Measurements from ENCODE around the gene KCNJ16. TPM values are rescaled to one million over a fixed set of nuclear protein-coding genes. Genes with fewer than 3 reads are reported as not detected.

KCNJ16 gene
- total and polyA plus RNA-seq, 4 experiments from 2014 or later, result not detected

DNA sequence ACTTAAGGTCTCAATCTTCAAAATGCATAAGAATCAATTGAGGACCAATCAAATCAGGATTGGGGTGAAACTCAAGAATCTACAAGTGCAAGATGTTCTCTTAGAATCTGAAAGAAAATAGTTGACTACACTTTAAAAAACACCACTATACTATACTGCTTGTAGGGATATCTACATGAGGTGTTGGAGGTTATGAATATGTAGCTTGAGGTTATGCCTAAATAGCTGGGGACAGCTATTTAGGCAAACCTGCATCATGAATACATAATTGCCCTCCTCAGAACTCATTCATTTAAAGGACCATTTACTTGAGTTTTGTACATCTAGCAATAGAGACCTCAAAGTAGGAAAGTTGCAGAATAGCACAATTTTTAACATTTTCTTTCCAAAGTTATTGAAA, 40.1 kb downstream of the KCNJ16 start:
- ChIA-PET POLR2A (ENCODE audit: partially characterized antibody) (no interaction called here), CTCF (ENCODE audit: partially characterized antibody) (interaction anchor here (0.9 kb wide), 1 partner anchor 9 kb away, joined by 3 read pairs; no protein-coding TSS in a partner anchor)
- Mint-ChIP-seq H3K9me3 (peaks cover 0 to 9% (median 5%) of the 10 kb centered on the region in 8 donors), H3K4me1 (no peaks in the 10 kb centered on the region), H3K27me3 (peaks cover 6 to 11% of the 10 kb centered on the region in 2 donors), H3K4me3 (no peak overlapping the region), H3K36me3 (no peaks in the 10 kb centered on the region), H3K27ac (no peak overlapping the region)
- Histone ChIP-seq H3K9me3 (ENCODE audit: control insufficient read depth in 1 of 2, low read length in 2 of 2) (no peaks in the 10 kb centered on the region), H3K4me1 (ENCODE audit: insufficient read depth, low read length) (no peaks in the 10 kb centered on the region), H3K27me3 (ENCODE audit: insufficient read depth, low read length) (no peaks in the 10 kb centered on the region), H3K36me3 (ENCODE audit: insufficient read depth, low read length) (no peaks in the 10 kb centered on the region), H3K27ac (ENCODE audit: low read depth, low read length) (no peak overlapping the region), H3K4me3 (ENCODE audit: low read length in 2 of 2) (no peak overlapping the region)
- no peak for DNase-seq
- intact Hi-C loops (cut with micrococcal nuclease), result no loop called here

DNA sequence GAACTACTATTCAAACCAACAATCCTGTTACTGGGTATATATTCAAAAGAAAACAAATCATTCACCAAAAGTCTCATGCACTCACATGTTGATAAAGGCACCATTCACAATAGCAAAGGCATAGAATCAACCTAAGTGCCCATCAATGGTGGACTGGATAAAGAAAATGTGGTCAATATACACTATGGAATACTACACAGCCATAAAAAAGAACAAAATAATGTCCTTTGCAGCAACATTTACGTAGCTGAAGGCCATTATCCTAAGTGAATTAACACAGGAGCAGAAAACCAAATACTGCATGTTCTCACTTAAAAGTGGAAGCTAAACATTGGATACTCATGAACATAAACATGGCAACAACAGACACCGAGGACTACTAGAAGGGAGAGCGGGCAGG, 41.9 kb downstream of the KCNJ16 start:
- H3K4me1 Mint-ChIP-seq, result no peaks in the 10 kb centered on the region
- CTCF ChIA-PET (ENCODE audit: partially characterized antibody), result no interaction called here
- Histone ChIP-seq H3K36me3 (ENCODE audit: insufficient read depth, low read length) (no peaks in the 10 kb centered on the region), H3K27ac (ENCODE audit: low read depth, low read length) (no peak overlapping the region), H3K4me1 (ENCODE audit: insufficient read depth, low read length) (no peaks in the 10 kb centered on the region), H3K4me3 (ENCODE audit: low read length in 2 of 2) (no peak overlapping the region), H3K27me3 (ENCODE audit: insufficient read depth, low read length) (no peaks in the 10 kb centered on the region), H3K9me3 (ENCODE audit: control insufficient read depth in 1 of 2, low read length in 2 of 2) (no peaks in the 10 kb centered on the region)
- peaks cover 6 to 7% of the 10 kb centered on the region in 2 donors for H3K27me3 Mint-ChIP-seq
- intact Hi-C loops (cut with micrococcal nuclease), result no loop called here
- no peak overlapping the region for H3K27ac Mint-ChIP-seq
- POLR2A ChIA-PET (ENCODE audit: partially characterized antibody), result no interaction called here
- no peak overlapping the region for H3K4me3 Mint-ChIP-seq
- no peaks in the 10 kb centered on the region for H3K36me3 Mint-ChIP-seq
- DNase-seq, result no peak
- peaks cover 0 to 9% (median 4%) of the 10 kb centered on the region in 8 donors for H3K9me3 Mint-ChIP-seq

DNA sequence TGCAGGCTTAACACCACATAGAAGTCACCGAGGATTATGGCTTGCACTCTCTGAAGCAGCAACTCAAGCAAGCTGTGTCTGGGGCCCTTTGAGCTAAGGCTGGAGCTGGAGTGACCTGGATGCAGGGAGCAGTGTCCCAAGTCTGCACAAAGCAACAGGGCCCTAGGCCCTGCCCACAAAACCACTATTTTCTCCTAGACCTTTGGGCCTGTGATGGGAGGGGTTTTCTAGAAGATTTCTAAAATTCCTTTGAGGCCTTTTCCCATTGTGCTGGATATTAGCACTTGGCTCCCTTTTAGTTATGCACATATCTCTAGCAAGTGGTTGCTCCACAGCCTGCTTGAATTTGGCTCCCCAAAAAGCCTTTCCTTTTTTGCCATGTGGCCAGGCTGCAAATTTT, 44.5 kb downstream of the KCNJ16 start:
- Mint-ChIP-seq H3K27ac (no peak overlapping the region), H3K9me3 (peaks cover 0 to 9% (median 4%) of the 10 kb centered on the region in 8 donors), H3K4me1 (no peaks in the 10 kb centered on the region), H3K4me3 (no peak overlapping the region), H3K27me3 (peaks cover 3 to 6% of the 10 kb centered on the region in 2 donors), H3K36me3 (no peaks in the 10 kb centered on the region)
- H3K27me3 ChIP-seq (ENCODE audit: insufficient read depth, low read length), result no peaks in the 10 kb centered on the region
- H3K4me3 ChIP-seq (ENCODE audit: low read length in 2 of 2), result no peak overlapping the region
- H3K4me1 ChIP-seq (ENCODE audit: insufficient read depth, low read length), result no peaks in the 10 kb centered on the region
- ChIA-PET CTCF (ENCODE audit: partially characterized antibody) (no interaction called here), POLR2A (ENCODE audit: partially characterized antibody) (no interaction called here)
- no peak for DNase-seq
- no peaks in the 10 kb centered on the region for H3K9me3 ChIP-seq (ENCODE audit: control insufficient read depth in 1 of 2, low read length in 2 of 2)
- intact Hi-C loops (cut with micrococcal nuclease), result no loop called here
- no peaks in the 10 kb centered on the region for H3K36me3 ChIP-seq (ENCODE audit: insufficient read depth, low read length)
- no peak overlapping the region for H3K27ac ChIP-seq (ENCODE audit: low read depth, low read length)

DNA sequence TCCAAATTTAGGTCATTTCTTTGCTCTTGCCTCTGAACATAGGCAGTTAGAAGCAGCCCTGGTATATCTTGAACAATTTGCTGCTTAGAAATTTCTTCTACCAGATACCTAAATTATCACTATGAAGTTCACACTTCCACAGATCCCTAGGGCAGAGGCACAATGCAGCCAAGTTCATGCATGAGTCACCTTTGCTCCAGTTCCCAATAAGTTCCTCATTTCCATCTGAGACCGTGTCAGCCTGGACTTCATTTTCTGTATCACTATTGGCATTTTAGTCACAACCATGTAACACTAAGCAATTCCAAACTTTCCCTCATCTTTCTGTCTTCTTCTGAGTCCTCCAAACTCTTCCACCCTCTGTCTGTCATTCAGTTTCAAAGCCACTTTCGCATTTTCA, 45.0 kb downstream of the KCNJ16 start:
- no peaks in the 10 kb centered on the region for H3K9me3 ChIP-seq (ENCODE audit: control insufficient read depth in 1 of 2, low read length in 2 of 2)
- H3K27me3 Mint-ChIP-seq, result peaks cover 0 to 6% of the 10 kb centered on the region in 2 donors
- no peaks in the 10 kb centered on the region for H3K36me3 Mint-ChIP-seq
- POLR2A ChIA-PET (ENCODE audit: partially characterized antibody), result no interaction called here
- no peak overlapping the region for H3K27ac ChIP-seq (ENCODE audit: low read depth, low read length)
- H3K36me3 ChIP-seq (ENCODE audit: insufficient read depth, low read length), result no peaks in the 10 kb centered on the region
- CTCF ChIA-PET (ENCODE audit: partially characterized antibody), result no interaction called here
- peaks cover 0 to 9% (median 4%) of the 10 kb centered on the region in 8 donors for H3K9me3 Mint-ChIP-seq
- no peaks in the 10 kb centered on the region for H3K27me3 ChIP-seq (ENCODE audit: insufficient read depth, low read length)
- H3K4me1 ChIP-seq (ENCODE audit: insufficient read depth, low read length), result no peaks in the 10 kb centered on the region
- H3K27ac Mint-ChIP-seq, result no peak overlapping the region
- H3K4me1 Mint-ChIP-seq, result no peaks in the 10 kb centered on the region
- H3K4me3 Mint-ChIP-seq, result no peak overlapping the region
- H3K4me3 ChIP-seq (ENCODE audit: low read length in 2 of 2), result no peak overlapping the region
- DNase-seq, result no peak
- intact Hi-C loops (cut with micrococcal nuclease), result no loop called here

DNA sequence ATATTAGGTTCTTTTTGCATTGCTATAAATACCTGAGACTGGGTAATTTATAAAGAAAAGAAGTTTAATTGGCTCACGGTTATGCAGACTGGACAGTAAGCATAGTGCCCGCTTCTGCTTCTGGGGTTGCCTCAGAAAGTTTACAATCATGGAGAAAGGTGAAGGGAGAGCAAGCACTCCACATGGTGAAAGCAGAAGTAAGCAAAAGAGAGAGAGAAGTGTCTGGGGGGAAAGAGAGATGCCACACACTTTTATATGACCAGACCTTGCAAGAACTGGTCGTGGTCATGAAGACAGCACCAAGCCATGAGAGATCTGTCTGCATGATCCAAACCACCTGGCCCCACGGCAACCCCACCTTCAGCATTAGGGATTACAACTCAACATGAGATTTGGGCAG, 45.4 kb downstream of the KCNJ16 start:
- Mint-ChIP-seq H3K4me3 (no peak overlapping the region), H3K9me3 (peaks cover 0 to 9% (median 4%) of the 10 kb centered on the region in 8 donors)

DNA sequence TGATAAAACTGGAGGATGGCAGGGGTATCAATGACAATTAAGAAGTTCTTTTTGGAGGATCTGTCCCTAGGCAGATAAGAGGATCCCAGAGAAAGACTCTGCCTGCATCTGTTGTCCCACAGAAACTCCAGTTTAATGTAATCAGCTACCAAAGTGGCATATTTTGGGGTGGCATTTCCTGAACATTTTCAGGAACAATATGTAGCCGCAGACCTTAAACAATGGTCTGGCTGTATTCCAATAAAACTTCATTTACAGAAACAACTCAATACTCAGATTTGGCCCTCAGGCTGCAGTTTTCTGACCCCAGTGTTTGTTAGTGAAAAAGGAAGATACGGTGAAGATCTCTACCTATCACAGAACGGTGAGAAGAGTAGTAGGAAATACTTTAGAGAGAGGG, 46.1 kb downstream of the KCNJ16 start:
- Histone ChIP-seq H3K4me3 (ENCODE audit: low read length in 2 of 2) (no peak overlapping the region), H3K27ac (ENCODE audit: low read depth, low read length) (no peak overlapping the region), H3K9me3 (ENCODE audit: control insufficient read depth in 1 of 2, low read length in 2 of 2) (no peaks in the 10 kb centered on the region), H3K4me1 (ENCODE audit: insufficient read depth, low read length) (no peaks in the 10 kb centered on the region), H3K27me3 (ENCODE audit: insufficient read depth, low read length) (no peaks in the 10 kb centered on the region), H3K36me3 (ENCODE audit: insufficient read depth, low read length) (no peaks in the 10 kb centered on the region)
- Mint-ChIP-seq H3K36me3 (no peaks in the 10 kb centered on the region), H3K4me1 (no peaks in the 10 kb centered on the region), H3K27me3 (peaks cover 0 to 6% of the 10 kb centered on the region in 2 donors), H3K9me3 (peaks cover 0 to 9% (median 4%) of the 10 kb centered on the region in 8 donors), H3K27ac (no peak overlapping the region), H3K4me3 (no peak overlapping the region)
- intact Hi-C loops (cut with micrococcal nuclease), result no loop called here
- CTCF ChIA-PET (ENCODE audit: partially characterized antibody), result no interaction called here
- POLR2A ChIA-PET (ENCODE audit: partially characterized antibody), result no interaction called here
- no peak for DNase-seq

More for the DNA sequence above, 45.4 kb downstream of the KCNJ16 start:
- ChIA-PET CTCF (ENCODE audit: partially characterized antibody) (no interaction called here), POLR2A (ENCODE audit: partially characterized antibody) (no interaction called here)
- no peak overlapping the region for H3K4me3 ChIP-seq (ENCODE audit: low read length in 2 of 2)
- intact Hi-C loops (cut with micrococcal nuclease), result no loop called here
- DNase-seq, result no peak
- H3K9me3 ChIP-seq (ENCODE audit: control insufficient read depth in 1 of 2, low read length in 2 of 2), result no peaks in the 10 kb centered on the region
- Mint-ChIP-seq H3K27ac (no peak overlapping the region), H3K36me3 (no peaks in the 10 kb centered on the region), H3K4me1 (no peaks in the 10 kb centered on the region), H3K27me3 (peaks cover 0 to 6% of the 10 kb centered on the region in 2 donors)
- no peak overlapping the region for H3K27ac ChIP-seq (ENCODE audit: low read depth, low read length)
- no peaks in the 10 kb centered on the region for H3K36me3 ChIP-seq (ENCODE audit: insufficient read depth, low read length)
- H3K4me1 ChIP-seq (ENCODE audit: insufficient read depth, low read length), result no peaks in the 10 kb centered on the region
- H3K27me3 ChIP-seq (ENCODE audit: insufficient read depth, low read length), result no peaks in the 10 kb centered on the region

DNA sequence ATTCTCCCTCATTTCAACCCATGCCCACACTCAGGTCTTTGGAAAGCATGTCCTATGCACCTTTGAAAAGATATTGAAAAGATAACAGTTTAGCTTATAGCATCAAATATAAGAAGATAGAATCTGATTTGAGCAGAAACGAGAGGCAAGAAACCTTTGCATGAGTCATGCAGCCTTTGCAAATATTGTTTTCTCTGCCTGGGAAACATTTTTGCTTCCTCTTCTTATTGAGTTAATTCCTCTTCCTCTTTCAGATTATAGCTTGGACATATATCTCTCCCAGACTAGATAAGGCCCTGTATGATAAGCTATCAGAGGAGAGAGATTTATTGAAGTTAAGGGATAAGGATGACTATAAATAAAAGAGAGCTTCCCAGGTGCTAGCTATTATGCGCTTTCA, 48.2 kb downstream of the KCNJ16 start:
- no peaks in the 10 kb centered on the region for H3K27me3 ChIP-seq (ENCODE audit: insufficient read depth, low read length)
- no peak overlapping the region for H3K27ac Mint-ChIP-seq
- no peak overlapping the region for H3K27ac ChIP-seq (ENCODE audit: low read depth, low read length)
- peaks cover 0 to 5% (median 0%) of the 10 kb centered on the region in 8 donors for H3K9me3 Mint-ChIP-seq
- no peaks in the 10 kb centered on the region for H3K9me3 ChIP-seq (ENCODE audit: control insufficient read depth in 1 of 2, low read length in 2 of 2)
- intact Hi-C loops (cut with micrococcal nuclease), result no loop called here
- H3K4me3 Mint-ChIP-seq, result no peak overlapping the region
- no peaks in the 10 kb centered on the region for H3K27me3 Mint-ChIP-seq
- H3K4me1 Mint-ChIP-seq, result no peaks in the 10 kb centered on the region
- POLR2A ChIA-PET (ENCODE audit: partially characterized antibody), result no interaction called here
- H3K4me1 ChIP-seq (ENCODE audit: insufficient read depth, low read length), result no peaks in the 10 kb centered on the region
- H3K4me3 ChIP-seq (ENCODE audit: low read length in 2 of 2), result no peak overlapping the region
- H3K36me3 ChIP-seq (ENCODE audit: insufficient read depth, low read length), result no peaks in the 10 kb centered on the region
- CTCF ChIA-PET (ENCODE audit: partially characterized antibody), result no interaction called here
- no peaks in the 10 kb centered on the region for H3K36me3 Mint-ChIP-seq
- DNase-seq, result no peak

DNA sequence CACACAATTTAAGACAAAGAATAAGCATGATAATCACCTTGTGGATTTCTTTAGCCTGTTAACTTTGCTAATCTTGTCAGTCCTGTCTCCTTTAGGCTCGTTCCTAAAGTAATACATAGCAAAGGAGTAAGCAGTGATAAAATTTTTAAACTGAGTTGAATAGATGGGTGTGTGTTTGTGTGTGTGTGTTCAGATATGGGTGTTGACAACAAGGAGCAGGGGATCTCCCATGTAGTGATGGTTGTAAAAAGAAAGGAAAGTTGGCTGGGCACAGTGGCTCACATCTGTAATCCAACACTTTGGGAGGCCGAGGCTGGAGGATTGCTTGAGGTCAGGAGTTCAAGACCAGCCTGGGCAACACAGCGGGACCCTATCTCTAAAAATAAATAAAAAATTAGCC, 49.7 kb downstream of the KCNJ16 start:
- no peak overlapping the region for H3K27ac Mint-ChIP-seq
- no peak overlapping the region for H3K4me3 Mint-ChIP-seq
- Histone ChIP-seq H3K4me1 (ENCODE audit: insufficient read depth, low read length) (no peaks in the 10 kb centered on the region), H3K9me3 (ENCODE audit: control insufficient read depth in 1 of 2, low read length in 2 of 2) (no peaks in the 10 kb centered on the region), H3K27ac (ENCODE audit: low read depth, low read length) (no peak overlapping the region), H3K27me3 (ENCODE audit: insufficient read depth, low read length) (no peaks in the 10 kb centered on the region), H3K4me3 (ENCODE audit: low read length in 2 of 2) (no peak overlapping the region), H3K36me3 (ENCODE audit: insufficient read depth, low read length) (no peaks in the 10 kb centered on the region)
- POLR2A ChIA-PET (ENCODE audit: partially characterized antibody), result no interaction called here
- H3K9me3 Mint-ChIP-seq, result peaks cover 0 to 3% (median 0%) of the 10 kb centered on the region in 8 donors
- H3K36me3 Mint-ChIP-seq, result no peaks in the 10 kb centered on the region
- intact Hi-C loops (cut with micrococcal nuclease), result no loop called here
- peaks cover 0 to 2% of the 10 kb centered on the region in 2 donors for H3K27me3 Mint-ChIP-seq
- DNase-seq, result no peak
- H3K4me1 Mint-ChIP-seq, result no peaks in the 10 kb centered on the region
- CTCF ChIA-PET (ENCODE audit: partially characterized antibody), result no interaction called here

All from CD4-positive, alpha-beta memory T cell (primary cell).